Glutamatergic neuron (in vitro differentiated cells): ENCODE results near the gene GPBP1L1. TPM values are rescaled to one million over a fixed set of nuclear protein-coding genes. Genes with fewer than 3 reads are reported as not detected.

Experiments
- DNase-seq: peaks from one replicate; pipeline ENCODE4 v3.0.0; 2022
- H3K27ac Mint-ChIP-seq: one replicate; pipeline ENCODE4 v1.8.0; 2020; ENCODE audit warnings: mild to moderate bottlenecking, mixed read lengths, inconsistent platforms; ENCODE audit not compliant: unreplicated experiment
- H3K27me3 Mint-ChIP-seq: one replicate; pipeline ENCODE4 v1.8.0; 2020; ENCODE audit warnings: mild to moderate bottlenecking, moderate library complexity, mixed read lengths, inconsistent platforms; ENCODE audit not compliant: unreplicated experiment
- H3K36me3 Mint-ChIP-seq: one replicate; pipeline ENCODE4 v1.8.0; 2020; ENCODE audit warnings: mild to moderate bottlenecking, mixed read lengths, inconsistent platforms; ENCODE audit not compliant: unreplicated experiment
- H3K4me1 Mint-ChIP-seq: one replicate; pipeline ENCODE4 v1.8.0; 2020; ENCODE audit warnings: mild to moderate bottlenecking, low read depth, mixed read lengths, inconsistent platforms; ENCODE audit not compliant: unreplicated experiment
- H3K4me3 Mint-ChIP-seq: one replicate; pipeline ENCODE4 v1.8.0; 2020; ENCODE audit warnings: mild to moderate bottlenecking, mixed read lengths, inconsistent platforms; ENCODE audit not compliant: unreplicated experiment
- H3K9me3 Mint-ChIP-seq: one replicate; pipeline ENCODE4 v1.8.0; 2020; ENCODE audit warnings: mild to moderate bottlenecking, moderate library complexity, mixed read lengths, inconsistent platforms; ENCODE audit not compliant: unreplicated experiment
- total RNA-seq: library from RNA; stranded (reverse); fragmentation: NEBNext Ultra II Directional; extraction: Animal tissue kit (Norgen Biotek cat#: 25700); gene quantifications from one replicate; pipeline ENCODE4 v1.2.1, GENCODE V29; 2021; ENCODE audit not compliant: unreplicated experiment
- TF ChIP-seq, protein P1 (sequence below): fragments of 200-600 bp; sonication (generic); IDR thresholded peaks from one replicate; pipeline ENCODE4 v1.5.0; 2021; ENCODE audit not compliant: partially characterized antibody, unreplicated experiment

GPBP1L1 gene
- total RNA-seq, 1 donor from 2014 or later, result 103 TPM

DNA sequence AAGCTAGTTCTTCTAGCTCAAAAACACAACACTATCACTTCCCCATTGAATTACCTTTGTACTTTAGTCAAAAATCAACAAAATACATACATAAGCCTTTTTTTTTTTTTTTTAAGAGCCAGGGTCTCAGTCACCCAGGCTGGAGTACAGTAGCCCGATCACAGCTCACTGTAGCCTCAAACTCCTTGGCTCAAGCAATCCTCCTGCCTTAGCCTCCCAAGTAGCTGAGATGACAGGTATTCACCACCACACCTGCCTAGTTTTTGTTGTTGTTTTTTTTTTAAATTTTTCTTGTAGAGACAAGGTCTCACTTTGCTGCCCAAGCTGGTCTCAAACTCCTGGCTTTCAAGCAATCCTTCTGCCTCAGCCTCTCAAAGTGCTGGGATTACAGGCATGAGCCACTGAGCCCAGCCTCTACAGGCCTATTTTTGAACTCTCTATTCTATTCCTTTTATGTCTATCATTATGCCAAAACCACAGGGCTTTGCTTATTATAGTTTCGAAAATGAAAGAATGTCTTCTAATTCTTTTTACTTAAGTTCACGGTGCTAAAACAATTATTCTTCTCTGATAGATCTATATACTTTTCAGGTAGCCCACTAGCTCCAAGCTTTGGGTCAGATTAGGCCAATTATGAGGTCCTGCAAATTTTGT, 29.6 kb downstream of the GPBP1L1 start:
- no peaks in the 10 kb centered on the region for H3K36me3 Mint-ChIP-seq
- H3K27ac Mint-ChIP-seq, result no peak overlapping the region
- H3K4me3 Mint-ChIP-seq, result no peak overlapping the region
- DNase-seq, result no peak
- peaks cover 2% of the 10 kb centered on the region for H3K9me3 Mint-ChIP-seq
- no peaks in the 10 kb centered on the region for H3K4me1 Mint-ChIP-seq
- peaks cover 1% of the 10 kb centered on the region for H3K27me3 Mint-ChIP-seq
- TF ChIP-seq, protein P1, sequence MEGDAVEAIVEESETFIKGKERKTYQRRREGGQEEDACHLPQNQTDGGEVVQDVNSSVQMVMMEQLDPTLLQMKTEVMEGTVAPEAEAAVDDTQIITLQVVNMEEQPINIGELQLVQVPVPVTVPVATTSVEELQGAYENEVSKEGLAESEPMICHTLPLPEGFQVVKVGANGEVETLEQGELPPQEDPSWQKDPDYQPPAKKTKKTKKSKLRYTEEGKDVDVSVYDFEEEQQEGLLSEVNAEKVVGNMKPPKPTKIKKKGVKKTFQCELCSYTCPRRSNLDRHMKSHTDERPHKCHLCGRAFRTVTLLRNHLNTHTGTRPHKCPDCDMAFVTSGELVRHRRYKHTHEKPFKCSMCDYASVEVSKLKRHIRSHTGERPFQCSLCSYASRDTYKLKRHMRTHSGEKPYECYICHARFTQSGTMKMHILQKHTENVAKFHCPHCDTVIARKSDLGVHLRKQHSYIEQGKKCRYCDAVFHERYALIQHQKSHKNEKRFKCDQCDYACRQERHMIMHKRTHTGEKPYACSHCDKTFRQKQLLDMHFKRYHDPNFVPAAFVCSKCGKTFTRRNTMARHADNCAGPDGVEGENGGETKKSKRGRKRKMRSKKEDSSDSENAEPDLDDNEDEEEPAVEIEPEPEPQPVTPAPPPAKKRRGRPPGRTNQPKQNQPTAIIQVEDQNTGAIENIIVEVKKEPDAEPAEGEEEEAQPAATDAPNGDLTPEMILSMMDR, result no peak

DNA sequence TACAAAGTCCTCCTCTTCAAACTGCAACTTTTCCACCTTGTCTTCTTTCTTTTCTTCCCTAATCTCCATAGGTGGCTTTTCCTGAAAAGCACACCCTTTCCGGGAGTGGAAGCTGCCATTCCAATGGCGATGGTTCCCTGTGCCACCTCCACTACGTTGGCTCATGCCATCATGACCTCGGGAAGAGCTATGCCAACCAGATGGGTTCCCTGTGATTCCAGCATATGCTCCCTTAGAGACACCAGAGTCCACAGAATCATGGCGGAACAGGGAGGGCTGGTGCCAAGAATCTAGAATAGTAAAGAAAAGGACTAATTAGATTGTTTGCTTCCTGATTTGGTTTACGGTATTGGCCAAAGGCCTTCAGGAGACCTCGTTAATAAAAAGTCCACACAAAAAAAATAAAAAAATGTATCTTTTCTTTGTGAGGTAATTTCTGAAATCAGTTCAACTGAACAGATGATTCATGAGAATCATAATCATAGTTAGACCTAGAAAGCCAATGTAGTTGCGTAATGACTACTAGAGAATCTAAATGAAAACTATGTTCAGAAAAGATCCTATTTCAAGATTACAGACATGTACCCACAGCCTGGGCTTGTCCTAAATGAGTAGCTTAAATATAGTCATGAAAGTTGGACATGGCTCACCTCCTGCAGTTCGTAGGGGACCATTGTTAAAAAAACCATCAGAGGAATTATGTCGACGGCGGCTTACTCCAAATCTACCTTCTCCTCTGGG, 31.6 kb downstream of the GPBP1L1 start:
- Mint-ChIP-seq H3K4me1 (no peaks in the 10 kb centered on the region), H3K36me3 (no peaks in the 10 kb centered on the region), H3K9me3 (peaks cover 2% of the 10 kb centered on the region), H3K27me3 (no peaks in the 10 kb centered on the region), H3K27ac (no peak overlapping the region), H3K4me3 (no peak overlapping the region)
- TF ChIP-seq, protein P1, result no peak
- no peak for DNase-seq

DNA sequence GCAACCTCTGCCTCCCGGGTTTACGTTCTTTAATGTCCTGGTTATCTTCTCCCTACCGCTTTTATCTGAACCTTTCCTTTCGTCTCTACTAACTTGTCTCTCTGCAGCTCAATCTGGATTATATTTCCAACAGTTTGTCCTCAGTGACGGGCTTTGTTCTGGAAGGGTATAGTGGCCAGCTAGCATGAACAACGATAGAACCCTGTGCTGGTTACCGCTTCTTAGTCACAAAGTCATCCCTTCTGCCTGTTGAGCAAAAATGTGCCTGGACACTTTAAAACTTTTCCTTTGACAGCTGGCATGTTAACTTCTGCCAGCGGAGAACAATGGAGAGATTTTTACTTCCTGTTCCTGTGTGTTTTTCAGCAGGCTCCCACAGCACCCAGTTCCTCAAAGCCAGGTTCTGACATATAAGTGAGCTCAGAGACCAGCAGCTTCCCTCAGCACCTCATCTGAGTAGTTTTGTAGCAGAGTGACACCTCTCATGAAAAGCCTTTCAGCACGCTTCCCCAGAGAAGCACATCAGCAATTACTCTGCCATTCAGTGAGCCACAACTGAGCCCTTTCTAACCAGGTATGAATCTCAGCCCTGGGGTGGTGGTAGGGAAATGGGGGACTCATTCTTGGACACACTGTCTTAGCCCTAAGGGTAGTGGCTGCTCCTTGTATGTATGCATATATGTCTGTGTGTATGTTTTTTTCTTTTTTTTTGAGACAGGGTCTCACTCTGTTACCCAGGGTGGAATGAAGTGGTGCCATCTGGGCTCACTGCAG, 38.9 kb downstream of the GPBP1L1 start:
- Mint-ChIP-seq H3K4me3 (no peak overlapping the region), H3K27me3 (no peaks in the 10 kb centered on the region), H3K4me1 (no peaks in the 10 kb centered on the region), H3K9me3 (no peaks in the 10 kb centered on the region), H3K27ac (no peak overlapping the region), H3K36me3 (no peaks in the 10 kb centered on the region)
- TF ChIP-seq, protein P1, result no peak
- DNase-seq, result no peak

DNA sequence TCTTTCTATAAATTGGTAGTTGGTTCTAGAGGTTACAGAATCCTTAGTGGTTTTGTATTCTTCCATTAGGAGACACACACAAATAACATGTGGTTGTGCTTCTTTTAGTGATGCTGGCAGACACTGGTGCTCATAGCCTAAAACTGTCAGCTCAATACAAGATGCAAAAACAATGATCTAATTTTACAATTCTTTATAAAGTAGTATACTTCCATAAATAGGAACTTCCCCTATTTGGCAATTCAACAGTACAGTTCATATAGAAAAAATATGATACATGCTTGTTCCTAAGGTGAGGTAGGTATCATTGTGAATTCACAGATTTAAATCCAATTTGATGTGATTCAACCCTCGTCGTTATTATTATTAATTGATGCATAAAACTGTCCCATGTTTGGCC, 41.7 kb downstream of the GPBP1L1 start:
- Mint-ChIP-seq H3K4me1 (no peaks in the 10 kb centered on the region), H3K9me3 (no peaks in the 10 kb centered on the region), H3K27me3 (no peaks in the 10 kb centered on the region), H3K27ac (no peak overlapping the region), H3K4me3 (no peak overlapping the region), H3K36me3 (no peaks in the 10 kb centered on the region)
- TF ChIP-seq, protein P1, result no peak
- no peak for DNase-seq
